Endothelial cell of umbilical vein (primary cell): ENCODE data around the gene MBD6.

Experiments used
- EZH2 ChIP-seq: IDR thresholded peaks from 2 replicates; pipeline ENCODE4 v1.6.1; 2012; ENCODE audit warnings: borderline replicate concordance, low read depth, mild to moderate bottlenecking, moderate library complexity, low read length, inconsistent platforms; ENCODE audit not compliant: severe bottlenecking
- MYC ChIP-seq: IDR thresholded peaks from one replicate; pipeline ENCODE4 v1.6.1; 2011; ENCODE audit warnings: mild to moderate bottlenecking, low read depth, low read length
- POLR2A ChIP-seq: IDR thresholded peaks from 2 replicates; pipeline ENCODE4 v1.6.1; 2012; ENCODE audit warnings: low read depth, mild to moderate bottlenecking, control low read depth, low read length
- POLR2AphosphoS5 ChIP-seq: IDR thresholded peaks from 2 replicates; pipeline ENCODE4 v1.6.1; 2012; ENCODE audit warnings: low read depth, mild to moderate bottlenecking, control low read depth, low read length, moderate library complexity; ENCODE audit not compliant: insufficient read depth
- TF ChIP-seq, protein P1 (sequence below), 2 donors: IDR thresholded peaks; 1 replicate in 1 of 2; 2 replicates in 1 of 2; pipeline ENCODE4 v1.5.1; 2011; ENCODE audit warnings: low read length in 2 of 2, mild to moderate bottlenecking in 2 of 2, moderate library complexity in 2 of 2, control low read depth in 1 of 2, inconsistent platforms in 1 of 2, low read depth in 1 of 2; ENCODE audit not compliant: insufficient read depth in 1 of 2; ENCODE audit errors: extremely low read depth in 1 of 2
- TF ChIP-seq, protein P2 (sequence below): IDR thresholded peaks from 2 replicates; pipeline ENCODE4 v1.6.1; 2011; ENCODE audit not compliant: insufficient read depth, insufficient read length

DNA sequence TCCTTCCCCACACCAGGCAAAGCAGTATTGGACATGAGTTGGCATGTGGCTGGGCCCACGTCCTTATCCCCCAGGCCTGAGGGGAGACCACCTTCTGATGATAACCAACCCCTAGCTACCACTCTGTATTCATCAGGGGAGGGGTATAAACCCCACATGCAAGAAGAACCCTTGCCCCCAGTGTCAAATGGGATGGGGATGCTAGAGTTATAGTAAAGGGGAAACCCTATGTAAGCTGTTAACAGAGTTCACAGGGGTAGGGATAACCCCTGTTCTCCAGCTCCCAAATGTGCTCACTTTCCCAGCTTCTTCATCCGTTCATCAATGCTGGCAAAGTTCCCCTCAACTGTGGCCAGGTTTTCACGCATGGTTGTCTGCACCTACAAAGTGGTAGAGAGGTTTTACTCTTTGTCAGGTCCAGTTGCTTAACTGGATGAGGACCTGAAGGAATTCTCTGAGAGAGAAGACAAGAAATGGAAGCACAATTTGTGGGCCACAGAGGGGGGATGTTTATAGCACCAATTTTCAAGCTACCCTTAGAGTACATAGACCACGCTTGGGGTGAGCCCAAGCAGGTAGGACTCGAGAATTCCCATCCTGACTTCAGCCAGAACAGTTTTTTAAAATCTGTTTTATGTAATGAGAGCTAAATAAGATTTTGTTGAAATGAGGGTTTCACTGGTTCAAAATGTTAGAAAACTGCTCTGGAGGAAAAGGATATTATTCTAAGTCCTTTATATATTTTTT lies 7.9 kb downstream of the MBD6 start:
- TF ChIP-seq, protein P1, sequence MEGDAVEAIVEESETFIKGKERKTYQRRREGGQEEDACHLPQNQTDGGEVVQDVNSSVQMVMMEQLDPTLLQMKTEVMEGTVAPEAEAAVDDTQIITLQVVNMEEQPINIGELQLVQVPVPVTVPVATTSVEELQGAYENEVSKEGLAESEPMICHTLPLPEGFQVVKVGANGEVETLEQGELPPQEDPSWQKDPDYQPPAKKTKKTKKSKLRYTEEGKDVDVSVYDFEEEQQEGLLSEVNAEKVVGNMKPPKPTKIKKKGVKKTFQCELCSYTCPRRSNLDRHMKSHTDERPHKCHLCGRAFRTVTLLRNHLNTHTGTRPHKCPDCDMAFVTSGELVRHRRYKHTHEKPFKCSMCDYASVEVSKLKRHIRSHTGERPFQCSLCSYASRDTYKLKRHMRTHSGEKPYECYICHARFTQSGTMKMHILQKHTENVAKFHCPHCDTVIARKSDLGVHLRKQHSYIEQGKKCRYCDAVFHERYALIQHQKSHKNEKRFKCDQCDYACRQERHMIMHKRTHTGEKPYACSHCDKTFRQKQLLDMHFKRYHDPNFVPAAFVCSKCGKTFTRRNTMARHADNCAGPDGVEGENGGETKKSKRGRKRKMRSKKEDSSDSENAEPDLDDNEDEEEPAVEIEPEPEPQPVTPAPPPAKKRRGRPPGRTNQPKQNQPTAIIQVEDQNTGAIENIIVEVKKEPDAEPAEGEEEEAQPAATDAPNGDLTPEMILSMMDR (IDR thresholded peaks at IDR 0.05; ENCODE audit: extremely low read depth in 1 of 2, insufficient read depth in 1 of 2, low read depth in 1 of 2, low read length in 2 of 2): no peak
- TF ChIP-seq POLR2A (no peak), POLR2AphosphoS5 (no peak), MYC (no peak), EZH2 (no peak)
- TF ChIP-seq, protein P2, sequence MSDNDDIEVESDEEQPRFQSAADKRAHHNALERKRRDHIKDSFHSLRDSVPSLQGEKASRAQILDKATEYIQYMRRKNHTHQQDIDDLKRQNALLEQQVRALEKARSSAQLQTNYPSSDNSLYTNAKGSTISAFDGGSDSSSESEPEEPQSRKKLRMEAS: no peak
